Measurements from ENCODE around the gene VAMP1.

DNA sequence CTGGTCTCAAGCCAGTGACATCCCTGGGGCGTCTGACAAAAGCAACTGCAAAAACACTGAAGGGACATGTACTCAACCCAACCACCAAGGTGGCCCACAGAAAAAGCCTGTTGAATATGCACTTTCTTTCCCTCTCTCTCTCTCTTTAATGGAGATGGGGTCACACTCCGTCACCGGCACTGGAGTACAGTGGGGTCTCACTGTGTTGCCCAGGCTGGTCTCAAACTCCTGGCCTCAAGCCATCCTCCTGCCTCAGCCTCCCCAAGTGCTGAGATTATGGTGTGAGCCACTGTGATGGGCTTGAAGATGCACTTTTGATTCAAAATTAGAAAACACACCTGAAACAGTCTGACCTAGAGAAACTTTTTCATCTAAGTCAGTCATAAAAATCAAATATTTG, 32.9 kb downstream of the VAMP1 start:
- TF ChIP-seq, protein P1, sequence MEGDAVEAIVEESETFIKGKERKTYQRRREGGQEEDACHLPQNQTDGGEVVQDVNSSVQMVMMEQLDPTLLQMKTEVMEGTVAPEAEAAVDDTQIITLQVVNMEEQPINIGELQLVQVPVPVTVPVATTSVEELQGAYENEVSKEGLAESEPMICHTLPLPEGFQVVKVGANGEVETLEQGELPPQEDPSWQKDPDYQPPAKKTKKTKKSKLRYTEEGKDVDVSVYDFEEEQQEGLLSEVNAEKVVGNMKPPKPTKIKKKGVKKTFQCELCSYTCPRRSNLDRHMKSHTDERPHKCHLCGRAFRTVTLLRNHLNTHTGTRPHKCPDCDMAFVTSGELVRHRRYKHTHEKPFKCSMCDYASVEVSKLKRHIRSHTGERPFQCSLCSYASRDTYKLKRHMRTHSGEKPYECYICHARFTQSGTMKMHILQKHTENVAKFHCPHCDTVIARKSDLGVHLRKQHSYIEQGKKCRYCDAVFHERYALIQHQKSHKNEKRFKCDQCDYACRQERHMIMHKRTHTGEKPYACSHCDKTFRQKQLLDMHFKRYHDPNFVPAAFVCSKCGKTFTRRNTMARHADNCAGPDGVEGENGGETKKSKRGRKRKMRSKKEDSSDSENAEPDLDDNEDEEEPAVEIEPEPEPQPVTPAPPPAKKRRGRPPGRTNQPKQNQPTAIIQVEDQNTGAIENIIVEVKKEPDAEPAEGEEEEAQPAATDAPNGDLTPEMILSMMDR (IDR thresholded peaks at IDR 0.05; ENCODE audit: low read length), result no peak
- TF ChIP-seq EZH2 (IDR thresholded peaks at IDR 0.05; ENCODE audit: borderline replicate concordance, low read length), result no peak
